SK-N-SH treated with all-trans-retinoic acid at 6 μM for 48 hours (cell line): Measurements from ENCODE around the gene AUTS2.

ENCODE experiments used
- ATAC-seq: fragments of 200-7000 bp; cut with Tn5 transposase; 3 replicates; pipeline ENCODE4 v1.9.1; 2020; ENCODE audit warnings: mild to moderate bottlenecking, moderate library complexity
- ARNTL ChIP-seq: fragments of 450-650 bp; formaldehyde crosslinking; IDR thresholded peaks from 2 replicates; pipeline ENCODE4 v1.5.0; 2020; ENCODE audit warnings: low read depth, mild to moderate bottlenecking, moderate library complexity, borderline replicate concordance
- CSDC2 ChIP-seq: fragments of 250-450 bp; sonication (Bioruptor Pico); IDR thresholded peaks from 2 replicates; pipeline ENCODE4 v1.5.0; 2020; ENCODE audit warnings: mild to moderate bottlenecking, moderate library complexity
- ESRRG ChIP-seq: fragments of 250-450 bp; sonication (Bioruptor Pico); IDR thresholded peaks from 2 replicates; pipeline ENCODE4 v1.6.1; 2021; ENCODE audit warnings: mild to moderate bottlenecking
- GLIS3 ChIP-seq: fragments of 250-450 bp; sonication (Bioruptor Pico); IDR thresholded peaks from 2 replicates; pipeline ENCODE4 v1.5.0; 2020; ENCODE audit warnings: mild to moderate bottlenecking, moderate library complexity
- ISL1 ChIP-seq: fragments of 250-450 bp; sonication (Bioruptor Pico); IDR thresholded peaks from 2 replicates; pipeline ENCODE4 v2.1.2; 2022; ENCODE audit warnings: mild to moderate bottlenecking, moderate library complexity
- OSR1 ChIP-seq: fragments of 250-450 bp; sonication (Bioruptor Pico); IDR thresholded peaks from 2 replicates; pipeline ENCODE4 v1.8.0; 2022; ENCODE audit warnings: moderate library complexity, mild to moderate bottlenecking, inconsistent platforms
- PPARA ChIP-seq: fragments of 250-450 bp; sonication (Bioruptor Pico); IDR thresholded peaks from 2 replicates; pipeline ENCODE4 v1.5.0; 2020; ENCODE audit warnings: mild to moderate bottlenecking, borderline replicate concordance
- RARB ChIP-seq: fragments of 250-450 bp; sonication (Bioruptor Pico); IDR thresholded peaks from 2 replicates; pipeline ENCODE4 v1.8.0; 2021; ENCODE audit warnings: mild to moderate bottlenecking, moderate library complexity
- SNAI2 ChIP-seq: fragments of 250-450 bp; sonication (Bioruptor Pico); IDR thresholded peaks from 2 replicates; pipeline ENCODE4 v1.5.0; 2020; ENCODE audit warnings: mild to moderate bottlenecking, moderate library complexity
- TOX ChIP-seq: fragments of 250-450 bp; sonication (Bioruptor Pico); IDR thresholded peaks from 2 replicates; pipeline ENCODE4 v1.8.0; 2021; ENCODE audit warnings: mild to moderate bottlenecking, moderate library complexity, borderline replicate concordance
- ZC3H10 ChIP-seq: fragments of 250-450 bp; sonication (Bioruptor Pico); IDR thresholded peaks from 2 replicates; pipeline ENCODE4 v1.5.1; 2021; ENCODE audit warnings: mild to moderate bottlenecking, moderate library complexity
- ZFP3 ChIP-seq: fragments of 250-450 bp; sonication (Bioruptor Pico); IDR thresholded peaks from 2 replicates; pipeline ENCODE4 v1.5.0; 2020; ENCODE audit warnings: mild to moderate bottlenecking, moderate library complexity
- ZFP30 ChIP-seq: fragments of 450-650 bp; formaldehyde crosslinking; IDR thresholded peaks from 2 replicates; pipeline ENCODE4 v1.5.0; 2022; ENCODE audit warnings: mild to moderate bottlenecking, moderate library complexity
- ZNF70 ChIP-seq: fragments of 450-650 bp; formaldehyde crosslinking; IDR thresholded peaks from 2 replicates; pipeline ENCODE4 v1.5.0; 2020; ENCODE audit warnings: mild to moderate bottlenecking, moderate library complexity
- TF ChIP-seq, protein P1 (sequence below): fragments of 250-450 bp; sonication (Bioruptor Pico); IDR thresholded peaks from 2 replicates; pipeline ENCODE4 v1.5.1; 2020; ENCODE audit warnings: low read depth, mild to moderate bottlenecking, moderate library complexity
- TF ChIP-seq, protein P2 (sequence below): fragments of 250-450 bp; sonication (Bioruptor Pico); IDR thresholded peaks from 2 replicates; pipeline ENCODE4 v1.5.1; 2021; ENCODE audit warnings: mild to moderate bottlenecking, moderate library complexity
- TF ChIP-seq, protein P3 (sequence below): fragments of 250-450 bp; sonication (Bioruptor Pico); IDR thresholded peaks from 2 replicates; pipeline ENCODE4 v1.8.0; 2020; ENCODE audit warnings: mild to moderate bottlenecking, moderate library complexity, borderline replicate concordance
- TF ChIP-seq, protein P4 (sequence below): fragments of 250-450 bp; sonication (Bioruptor Pico); IDR thresholded peaks from 2 replicates; pipeline ENCODE4 v1.8.0; 2021; ENCODE audit warnings: low read depth, mild to moderate bottlenecking, moderate library complexity, borderline replicate concordance
- TF ChIP-seq, protein P5 (sequence below): fragments of 250-450 bp; sonication (Bioruptor Pico); IDR thresholded peaks from 2 replicates; pipeline ENCODE4 v1.5.0; 2020; ENCODE audit warnings: mild to moderate bottlenecking, moderate library complexity

The AUTS2 gene

DNA sequence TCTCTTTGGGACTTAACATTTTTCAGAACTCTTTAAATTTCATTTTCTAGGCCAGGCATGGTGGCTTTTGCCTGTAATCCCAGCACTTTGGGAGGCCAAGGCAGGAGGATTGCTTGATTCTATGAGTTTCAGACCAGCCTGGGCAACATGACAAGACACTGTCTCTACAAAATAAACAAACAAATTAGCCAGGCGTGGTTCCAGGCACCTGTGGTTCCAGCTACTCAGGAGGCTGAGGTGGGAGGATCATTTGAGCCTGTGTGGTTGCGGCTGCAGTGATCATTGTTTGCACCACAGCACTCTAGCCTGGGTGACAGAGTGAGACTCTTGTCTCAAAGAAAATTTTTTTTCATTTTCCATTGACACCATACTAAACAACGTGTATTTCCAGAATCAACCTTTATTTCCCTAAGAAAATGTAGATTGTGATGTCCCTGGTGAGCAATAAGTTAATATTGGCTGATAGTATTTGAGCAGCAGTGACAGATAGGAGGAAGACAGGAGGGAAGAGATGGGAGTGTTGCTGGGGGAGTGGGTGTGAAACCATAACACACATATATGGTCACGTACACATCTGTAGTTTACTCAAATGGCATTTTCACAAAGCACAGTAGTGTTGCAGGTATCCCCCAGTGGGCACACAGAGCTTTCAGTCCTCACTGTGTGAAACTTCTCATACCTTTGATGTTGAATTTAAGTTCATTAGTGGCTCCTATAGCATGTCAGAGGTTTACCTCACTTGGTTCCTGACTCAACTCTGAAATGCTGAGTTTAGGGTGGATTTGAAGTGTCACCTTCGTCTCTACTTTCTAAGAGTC lies 205.6 kb downstream of the AUTS2 start:
- no peak for ATAC-seq
- TF ChIP-seq SNAI2 = no peak
- TF ChIP-seq, protein P1, sequence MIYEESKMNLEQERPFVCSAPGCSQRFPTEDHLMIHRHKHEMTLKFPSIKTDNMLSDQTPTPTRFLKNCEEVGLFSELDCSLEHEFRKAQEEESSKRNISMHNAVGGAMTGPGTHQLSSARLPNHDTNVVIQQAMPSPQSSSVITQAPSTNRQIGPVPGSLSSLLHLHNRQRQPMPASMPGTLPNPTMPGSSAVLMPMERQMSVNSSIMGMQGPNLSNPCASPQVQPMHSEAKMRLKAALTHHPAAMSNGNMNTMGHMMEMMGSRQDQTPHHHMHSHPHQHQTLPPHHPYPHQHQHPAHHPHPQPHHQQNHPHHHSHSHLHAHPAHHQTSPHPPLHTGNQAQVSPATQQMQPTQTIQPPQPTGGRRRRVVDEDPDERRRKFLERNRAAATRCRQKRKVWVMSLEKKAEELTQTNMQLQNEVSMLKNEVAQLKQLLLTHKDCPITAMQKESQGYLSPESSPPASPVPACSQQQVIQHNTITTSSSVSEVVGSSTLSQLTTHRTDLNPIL (CRISPR knock-in tag) = no peak
- TF ChIP-seq TOX (CRISPR knock-in tag) = no peak
- no peak for TF ChIP-seq GLIS3 (CRISPR knock-in tag)
- no peak for TF ChIP-seq ZC3H10 (CRISPR knock-in tag)
- TF ChIP-seq ISL1 (CRISPR knock-in tag) = no peak
- TF ChIP-seq, protein P2, sequence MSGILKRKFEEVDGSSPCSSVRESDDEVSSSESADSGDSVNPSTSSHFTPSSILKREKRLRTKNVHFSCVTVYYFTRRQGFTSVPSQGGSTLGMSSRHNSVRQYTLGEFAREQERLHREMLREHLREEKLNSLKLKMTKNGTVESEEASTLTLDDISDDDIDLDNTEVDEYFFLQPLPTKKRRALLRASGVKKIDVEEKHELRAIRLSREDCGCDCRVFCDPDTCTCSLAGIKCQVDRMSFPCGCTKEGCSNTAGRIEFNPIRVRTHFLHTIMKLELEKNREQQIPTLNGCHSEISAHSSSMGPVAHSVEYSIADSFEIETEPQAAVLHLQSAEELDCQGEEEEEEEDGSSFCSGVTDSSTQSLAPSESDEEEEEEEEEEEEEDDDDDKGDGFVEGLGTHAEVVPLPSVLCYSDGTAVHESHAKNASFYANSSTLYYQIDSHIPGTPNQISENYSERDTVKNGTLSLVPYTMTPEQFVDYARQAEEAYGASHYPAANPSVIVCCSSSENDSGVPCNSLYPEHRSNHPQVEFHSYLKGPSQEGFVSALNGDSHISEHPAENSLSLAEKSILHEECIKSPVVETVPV = no peak
- TF ChIP-seq, protein P3, sequence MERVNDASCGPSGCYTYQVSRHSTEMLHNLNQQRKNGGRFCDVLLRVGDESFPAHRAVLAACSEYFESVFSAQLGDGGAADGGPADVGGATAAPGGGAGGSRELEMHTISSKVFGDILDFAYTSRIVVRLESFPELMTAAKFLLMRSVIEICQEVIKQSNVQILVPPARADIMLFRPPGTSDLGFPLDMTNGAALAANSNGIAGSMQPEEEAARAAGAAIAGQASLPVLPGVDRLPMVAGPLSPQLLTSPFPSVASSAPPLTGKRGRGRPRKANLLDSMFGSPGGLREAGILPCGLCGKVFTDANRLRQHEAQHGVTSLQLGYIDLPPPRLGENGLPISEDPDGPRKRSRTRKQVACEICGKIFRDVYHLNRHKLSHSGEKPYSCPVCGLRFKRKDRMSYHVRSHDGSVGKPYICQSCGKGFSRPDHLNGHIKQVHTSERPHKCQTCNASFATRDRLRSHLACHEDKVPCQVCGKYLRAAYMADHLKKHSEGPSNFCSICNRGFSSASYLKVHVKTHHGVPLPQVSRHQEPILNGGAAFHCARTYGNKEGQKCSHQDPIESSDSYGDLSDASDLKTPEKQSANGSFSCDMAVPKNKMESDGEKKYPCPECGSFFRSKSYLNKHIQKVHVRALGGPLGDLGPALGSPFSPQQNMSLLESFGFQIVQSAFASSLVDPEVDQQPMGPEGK (CRISPR knock-in tag) = no peak
- TF ChIP-seq ESRRG (CRISPR knock-in tag) = no peak
- TF ChIP-seq, protein P4, sequence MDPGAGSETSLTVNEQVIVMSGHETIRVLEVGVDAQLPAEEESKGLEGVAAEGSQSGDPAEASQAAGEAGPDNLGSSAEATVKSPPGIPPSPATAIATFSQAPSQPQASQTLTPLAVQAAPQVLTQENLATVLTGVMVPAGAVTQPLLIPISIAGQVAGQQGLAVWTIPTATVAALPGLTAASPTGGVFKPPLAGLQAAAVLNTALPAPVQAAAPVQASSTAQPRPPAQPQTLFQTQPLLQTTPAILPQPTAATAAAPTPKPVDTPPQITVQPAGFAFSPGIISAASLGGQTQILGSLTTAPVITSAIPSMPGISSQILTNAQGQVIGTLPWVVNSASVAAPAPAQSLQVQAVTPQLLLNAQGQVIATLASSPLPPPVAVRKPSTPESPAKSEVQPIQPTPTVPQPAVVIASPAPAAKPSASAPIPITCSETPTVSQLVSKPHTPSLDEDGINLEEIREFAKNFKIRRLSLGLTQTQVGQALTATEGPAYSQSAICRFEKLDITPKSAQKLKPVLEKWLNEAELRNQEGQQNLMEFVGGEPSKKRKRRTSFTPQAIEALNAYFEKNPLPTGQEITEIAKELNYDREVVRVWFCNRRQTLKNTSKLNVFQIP = no peak
- no peak for TF ChIP-seq CSDC2
- no peak for TF ChIP-seq ARNTL (CRISPR knock-in tag)

DNA sequence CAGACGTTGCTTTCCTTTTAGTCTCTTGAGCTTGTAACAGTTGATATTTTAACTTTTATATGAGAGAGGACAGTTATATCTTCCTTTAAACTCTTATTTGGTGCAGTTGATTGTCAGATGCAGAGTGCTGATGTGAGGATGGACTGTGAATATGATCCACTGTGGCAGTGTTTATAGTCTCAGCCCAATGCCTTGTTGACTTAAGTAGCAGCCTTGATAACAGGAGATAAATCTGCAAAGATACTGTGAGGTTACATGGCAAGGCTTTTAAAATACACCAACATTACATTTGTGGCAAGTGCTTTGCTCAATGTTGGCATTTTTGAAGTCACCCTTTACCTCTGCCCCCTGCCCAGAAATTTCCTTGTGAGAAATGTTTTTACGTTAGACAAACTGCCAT lies 206.7 kb downstream of the AUTS2 start:
- ATAC-seq = no peak

DNA sequence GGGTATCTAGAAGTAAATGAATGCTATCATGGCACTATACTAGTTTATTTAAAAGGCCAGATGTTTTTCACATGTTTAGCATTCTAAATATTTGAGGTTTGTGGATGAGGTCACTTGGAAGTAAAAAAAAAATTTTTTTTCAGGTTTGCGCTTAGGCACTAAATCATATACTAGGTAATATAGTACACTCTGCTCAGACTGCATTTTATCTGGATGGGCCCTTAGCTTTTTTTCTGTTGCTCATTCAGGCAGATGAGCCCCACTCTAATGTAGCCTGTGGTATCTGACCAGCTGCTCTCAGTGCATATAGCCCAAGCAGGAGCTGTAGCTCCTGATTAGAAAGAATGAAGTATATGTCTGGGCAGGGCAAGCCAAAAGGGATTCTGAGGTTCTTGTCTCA lies 210.1 kb downstream of the AUTS2 start:
- ATAC-seq = peak; percentile 27; the same call in 2 of the 3 replicates

More for the DNA sequence above, 206.7 kb downstream of the AUTS2 start:
- TF ChIP-seq CSDC2 = no peak
- no peak for TF ChIP-seq ZC3H10 (CRISPR knock-in tag)
- TF ChIP-seq PPARA (CRISPR knock-in tag) = no peak

DNA sequence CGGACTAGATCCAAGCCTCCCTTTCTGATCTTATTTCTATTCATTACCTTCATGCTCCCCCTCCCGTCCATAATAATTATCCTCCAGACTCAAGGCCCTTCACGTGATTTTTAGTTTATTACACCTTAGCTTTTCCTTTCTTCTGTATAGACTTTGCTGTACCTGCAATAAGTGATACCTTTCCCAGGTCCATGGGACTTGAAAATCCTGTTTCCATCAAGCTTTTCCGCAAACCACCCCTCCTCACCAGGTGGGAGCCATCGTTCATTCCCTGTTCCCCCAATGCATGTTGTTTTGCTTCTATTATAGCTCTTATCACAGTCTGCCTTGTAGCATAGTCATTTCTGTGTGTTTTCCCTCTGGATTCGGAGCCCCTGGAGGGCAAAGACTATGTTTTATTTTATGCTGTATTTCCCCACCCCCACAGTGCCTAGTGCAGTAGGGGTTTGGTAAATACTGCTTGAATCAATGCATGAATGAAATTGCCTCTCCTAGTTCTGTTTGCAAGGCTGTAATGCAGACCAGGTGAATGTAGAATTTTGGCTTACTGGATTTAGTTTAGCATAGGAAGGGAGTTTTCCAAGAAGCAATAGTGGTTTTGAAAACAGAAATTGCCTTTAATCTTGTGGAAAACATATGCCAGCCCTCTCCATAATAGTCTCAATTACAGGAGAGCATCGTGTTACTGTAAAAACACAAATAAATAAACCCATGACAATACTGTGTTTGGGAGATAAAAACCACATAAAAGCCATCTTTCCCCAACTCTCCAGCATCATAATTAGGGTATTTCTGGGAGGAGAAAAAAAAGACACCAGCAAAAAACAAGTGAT lies 213.4 kb downstream of the AUTS2 start:
- TF ChIP-seq ESRRG (CRISPR knock-in tag) (no peak), TOX (CRISPR knock-in tag) (no peak), ZNF70 (CRISPR knock-in tag) (no peak), OSR1 (CRISPR knock-in tag) (no peak), ZFP3 (CRISPR knock-in tag) (no peak), ZFP30 (CRISPR knock-in tag) (no peak), ZC3H10 (CRISPR knock-in tag) (no peak)
- TF ChIP-seq, protein P1 (CRISPR knock-in tag) = no peak
- TF ChIP-seq, protein P3 (CRISPR knock-in tag) = no peak
- TF ChIP-seq, protein P5, sequence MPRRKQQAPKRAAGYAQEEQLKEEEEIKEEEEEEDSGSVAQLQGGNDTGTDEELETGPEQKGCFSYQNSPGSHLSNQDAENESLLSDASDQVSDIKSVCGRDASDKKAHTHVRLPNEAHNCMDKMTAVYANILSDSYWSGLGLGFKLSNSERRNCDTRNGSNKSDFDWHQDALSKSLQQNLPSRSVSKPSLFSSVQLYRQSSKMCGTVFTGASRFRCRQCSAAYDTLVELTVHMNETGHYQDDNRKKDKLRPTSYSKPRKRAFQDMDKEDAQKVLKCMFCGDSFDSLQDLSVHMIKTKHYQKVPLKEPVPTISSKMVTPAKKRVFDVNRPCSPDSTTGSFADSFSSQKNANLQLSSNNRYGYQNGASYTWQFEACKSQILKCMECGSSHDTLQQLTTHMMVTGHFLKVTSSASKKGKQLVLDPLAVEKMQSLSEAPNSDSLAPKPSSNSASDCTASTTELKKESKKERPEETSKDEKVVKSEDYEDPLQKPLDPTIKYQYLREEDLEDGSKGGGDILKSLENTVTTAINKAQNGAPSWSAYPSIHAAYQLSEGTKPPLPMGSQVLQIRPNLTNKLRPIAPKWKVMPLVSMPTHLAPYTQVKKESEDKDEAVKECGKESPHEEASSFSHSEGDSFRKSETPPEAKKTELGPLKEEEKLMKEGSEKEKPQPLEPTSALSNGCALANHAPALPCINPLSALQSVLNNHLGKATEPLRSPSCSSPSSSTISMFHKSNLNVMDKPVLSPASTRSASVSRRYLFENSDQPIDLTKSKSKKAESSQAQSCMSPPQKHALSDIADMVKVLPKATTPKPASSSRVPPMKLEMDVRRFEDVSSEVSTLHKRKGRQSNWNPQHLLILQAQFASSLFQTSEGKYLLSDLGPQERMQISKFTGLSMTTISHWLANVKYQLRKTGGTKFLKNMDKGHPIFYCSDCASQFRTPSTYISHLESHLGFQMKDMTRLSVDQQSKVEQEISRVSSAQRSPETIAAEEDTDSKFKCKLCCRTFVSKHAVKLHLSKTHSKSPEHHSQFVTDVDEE (CRISPR knock-in tag) = no peak
- no peak; the same call in 2 of the 3 replicates for ATAC-seq

More for the DNA sequence above, 210.1 kb downstream of the AUTS2 start:
- TF ChIP-seq ISL1 (CRISPR knock-in tag) = no peak
- no peak for TF ChIP-seq TOX (CRISPR knock-in tag)
- TF ChIP-seq RARB (CRISPR knock-in tag) = no peak
- TF ChIP-seq SNAI2 = no peak
- TF ChIP-seq OSR1 (CRISPR knock-in tag) = no peak
